H1 (cell line): ENCODE data around the gene EVA1C. TPM values are rescaled to one million over a fixed set of nuclear protein-coding genes. Genes with fewer than 3 reads are reported as not detected.

Experiments
- CTCF ChIA-PET: fragments of 300-600 bp; sonication (Branson Sonifier 250); formaldehyde crosslinking; loops from one replicate; lab custom pipeline; 2021; ENCODE audit not compliant: partially characterized antibody; lab: Charles Lee
- POLR2A ChIA-PET: fragments of 300-600 bp; sonication (Branson Sonifier 250); formaldehyde crosslinking; loops from one replicate; lab custom pipeline; 2021; ENCODE audit warnings: inconsistent platforms; ENCODE audit not compliant: partially characterized antibody; lab: Charles Lee
- DNase-seq, 2 experiments: peaks; one replicate each; pipeline versions ENCODE4 v3.0.0 to v3.0.0-alpha.2; 2010 to 2022; ENCODE audit warnings: low spot score in 2 of 2, low read depth in 1 of 2, mixed read lengths in 1 of 2
- FAIRE-seq: peaks from 2 replicates; lab custom pipeline; 2011; peaks lifted over from hg19 to GRCh38; lab: Jason Lieb, UNC
- H2AFZ ChIP-seq: 2 replicates; pipeline ENCODE4 v1.8.1; 2012; ENCODE audit warnings: low read length, inconsistent platforms
- H2AK5ac ChIP-seq: 2 replicates; pipeline ENCODE4 v1.6.1; 2013; ENCODE audit warnings: low read depth, low read length
- H2BK120ac ChIP-seq: replicated peaks from 2 replicates; pipeline ENCODE3; 2013; ENCODE audit warnings: low read depth, low read length, inconsistent platforms
- H2BK12ac ChIP-seq: 2 replicates; pipeline ENCODE4 v1.6.1; 2013; ENCODE audit warnings: low read depth, low read length
- H2BK15ac ChIP-seq: 2 replicates; pipeline ENCODE4 v1.6.1; 2013; ENCODE audit warnings: low read length
- H2BK20ac ChIP-seq: 2 replicates; pipeline ENCODE4 v1.6.1; 2013; ENCODE audit warnings: low read length
- H2BK5ac ChIP-seq: 2 replicates; pipeline ENCODE4 v1.6.1; 2013; ENCODE audit warnings: low read depth, low read length
- H3K14ac ChIP-seq: 2 replicates; pipeline ENCODE4 v1.6.1; 2013; ENCODE audit warnings: inconsistent platforms; ENCODE audit not compliant: insufficient read length
- H3K18ac ChIP-seq: 2 replicates; pipeline ENCODE4 v1.6.1; 2013; ENCODE audit warnings: low read length; ENCODE audit errors: extremely low read depth
- H3K23ac ChIP-seq: 2 replicates; pipeline ENCODE4 v1.6.1; 2013; ENCODE audit warnings: inconsistent platforms; ENCODE audit not compliant: insufficient read length
- H3K23me2 ChIP-seq: 2 replicates; pipeline ENCODE4 v1.6.1; 2013; ENCODE audit warnings: low read depth, low read length
- H3K27ac ChIP-seq: 2 replicates; pipeline ENCODE4 v1.6.1; 2011; ENCODE audit warnings: low read depth, low read length, inconsistent platforms
- H3K27me3 ChIP-seq, 4 experiments: replicated peaks in 1 of 4; 1 replicate in 1 of 4; 2 replicates in 3 of 4; pipeline versions ENCODE4 v1.6.1 to v1.8.1; 2011 to 2013; ENCODE audit warnings: low read length in 3 of 4, mild to moderate bottlenecking in 3 of 4, inconsistent platforms in 2 of 4, mixed read lengths in 2 of 4, moderate library complexity in 1 of 4; ENCODE audit not compliant: control insufficient read depth in 3 of 4, insufficient read depth in 3 of 4; ENCODE audit errors: extremely low read depth in 1 of 4
- H3K36me3 ChIP-seq, 4 experiments: 2 replicates each; pipeline versions ENCODE4 v1.6.1 to v1.8.1; 2011 to 2013; ENCODE audit warnings: mild to moderate bottlenecking in 4 of 4, low read length in 3 of 4, moderate library complexity in 2 of 4, control low read depth in 1 of 4, inconsistent platforms in 1 of 4; ENCODE audit not compliant: insufficient read depth in 4 of 4, control insufficient read depth in 2 of 4
- H3K4ac ChIP-seq: replicated peaks from 2 replicates; pipeline ENCODE3; 2013; ENCODE audit warnings: low read length, low read depth, mixed read lengths, inconsistent platforms; ENCODE audit not compliant: insufficient read length
- H3K4me1 ChIP-seq, 4 experiments: replicated peaks in 1 of 4; 1 replicate in 1 of 4; 2 replicates in 3 of 4; pipeline versions ENCODE4 v1.6.1 to v1.8.1; 2011 to 2013; ENCODE audit warnings: low read length in 3 of 4, inconsistent platforms in 2 of 4, mixed read lengths in 1 of 4; ENCODE audit not compliant: insufficient read depth in 4 of 4, control insufficient read depth in 3 of 4
- H3K4me2 ChIP-seq, 2 experiments: 2 replicates each; pipeline versions ENCODE4 v1.6.1 to v1.8.1; 2011 to 2013; ENCODE audit warnings: low read depth in 2 of 2, low read length in 2 of 2, control low read depth in 1 of 2, inconsistent platforms in 1 of 2, mild to moderate bottlenecking in 1 of 2; ENCODE audit not compliant: insufficient read depth in 1 of 2
- H3K4me3 ChIP-seq, 4 experiments: fragments of 200-600, 300-600 bp in 1 of 4; sonication (generic), shearing (Covaris generic), sonication (Bioruptor Twin) in 1 of 4; 2 replicates each; pipeline versions ENCODE4 v1.5.1 to v1.8.1; 2011 to 2016; ENCODE audit warnings: low read length in 4 of 4, low read depth in 3 of 4, control low read depth in 2 of 4, inconsistent platforms in 2 of 4, mild to moderate bottlenecking in 2 of 4, mixed read lengths in 1 of 4, moderate library complexity in 1 of 4; ENCODE audit not compliant: insufficient read depth in 2 of 4; ENCODE audit errors: extremely low read depth in 1 of 4
- H3K56ac ChIP-seq: replicated peaks from 2 replicates; pipeline ENCODE3; 2013; ENCODE audit warnings: low read depth, mild to moderate bottlenecking, mixed read lengths, low read length, inconsistent platforms; ENCODE audit not compliant: insufficient read length
- H3K79me1 ChIP-seq: 2 replicates; pipeline ENCODE4 v1.6.1; 2013; ENCODE audit warnings: low read depth, low read length, control low read depth
- H3K79me2 ChIP-seq, 2 experiments: 2 replicates each; pipeline versions ENCODE4 v1.6.1 to v1.8.1; 2012 to 2013; ENCODE audit warnings: low read length in 2 of 2, mild to moderate bottlenecking in 2 of 2, inconsistent platforms in 1 of 2; ENCODE audit not compliant: insufficient read depth in 2 of 2, control insufficient read depth in 1 of 2
- H3K9ac ChIP-seq, 4 experiments: replicated peaks in 1 of 4; 1 replicate in 1 of 4; 2 replicates in 3 of 4; pipeline versions ENCODE4 v1.6.1 to v1.8.1; 2011 to 2013; ENCODE audit warnings: low read depth in 3 of 4, low read length in 3 of 4, control low read depth in 2 of 4, mild to moderate bottlenecking in 2 of 4, moderate library complexity in 2 of 4, inconsistent platforms in 1 of 4; ENCODE audit errors: extremely low read depth in 1 of 4
- H3K9me3 ChIP-seq, 2 experiments: 2 replicates each; pipeline versions ENCODE4 v1.6.1 to v1.8.1; 2012 to 2013; ENCODE audit warnings: mild to moderate bottlenecking in 2 of 2, moderate library complexity in 2 of 2, control low read depth in 1 of 2, inconsistent platforms in 1 of 2, low read depth in 1 of 2, low read length in 1 of 2, mixed read lengths in 1 of 2; ENCODE audit not compliant: insufficient read depth in 2 of 2
- H4K20me1 ChIP-seq, 2 experiments: replicated peaks in 1 of 2; 2 replicates each; pipeline versions ENCODE3 to v1.8.1; 2011 to 2013; ENCODE audit warnings: inconsistent platforms in 2 of 2, low read length in 2 of 2, mild to moderate bottlenecking in 1 of 2; ENCODE audit not compliant: insufficient read depth in 2 of 2, control insufficient read depth in 1 of 2
- H4K5ac ChIP-seq: 2 replicates; pipeline ENCODE4 v1.6.1; 2013; ENCODE audit warnings: low read length, low read depth, mixed read lengths, inconsistent platforms; ENCODE audit not compliant: insufficient read length
- H4K8ac ChIP-seq: 2 replicates; pipeline ENCODE4 v1.8.0; 2013; ENCODE audit warnings: mild to moderate bottlenecking, moderate library complexity, low read length, inconsistent platforms; ENCODE audit not compliant: insufficient read depth; ENCODE audit errors: extremely low read depth
- H4K91ac ChIP-seq: replicated peaks from 2 replicates; pipeline ENCODE3; 2013; ENCODE audit warnings: low read length, mixed read lengths, inconsistent platforms; ENCODE audit not compliant: insufficient read length
- BCL11A ChIP-seq, 2 experiments: IDR thresholded peaks; one replicate each; pipeline ENCODE4 v1.6.1; 2011; ENCODE audit warnings: low read depth in 2 of 2, low read length in 2 of 2, mild to moderate bottlenecking in 2 of 2
- NANOG ChIP-seq: IDR thresholded peaks from 2 replicates; pipeline ENCODE4 v1.6.1; 2011; ENCODE audit warnings: low read length, low read depth, mild to moderate bottlenecking, inconsistent platforms; ENCODE audit not compliant: insufficient read depth, poor library complexity, severe bottlenecking
- SIX5 ChIP-seq: IDR thresholded peaks from 2 replicates; pipeline ENCODE4 v1.6.1; 2011; ENCODE audit warnings: mild to moderate bottlenecking, low read depth, low read length
- WGBS, 2 experiments: shearing (Covaris generic) in 1 of 2; methylation state at CpG; one replicate each; pipeline versions ENCODE4 v1.1.6 to v1.1.7; 2013 to 2015; ENCODE audit warnings: low lambda C conversion rate in 2 of 2, mixed read lengths in 2 of 2, inconsistent platforms in 1 of 2, low coverage in 1 of 2, missing lambda C conversion rate in 1 of 2; ENCODE audit not compliant: insufficient replicate concordance in 2 of 2, insufficient coverage in 1 of 2, insufficient read length in 1 of 2; ENCODE audit errors: extremely low coverage in 1 of 2, missing lambda C conversion rate in 1 of 2; 5-methylcytosine and 5-hydroxymethylcytosine counted together
- polyA plus RNA-seq, 7 experiments: library from polyadenylated mRNA; depleted of rRNA in 3 of 7; stranded (reverse) in 5 of 7; unstranded in 2 of 7; fragments of >200 nt in 5 of 7; fragments of 200-250 nt in 2 of 7; gene quantifications; 1 replicate in 5 of 7; 2 replicates in 1 of 7; 4 replicates in 1 of 7; pipeline versions ENCODE4 v1.2.1 to v1.2.3, GENCODE V29; 2011 to 2013; ENCODE audit warnings: missing spikeins in 2 of 7, mixed read lengths in 2 of 7
- total RNA-seq: library from RNA; stranded (reverse); fragmentation: NEBNext Ultra II Directional; extraction: Animal tissue kit (Norgen Biotek cat#: 25700); gene quantifications from 2 replicates; pipeline ENCODE4 v1.2.1, GENCODE V29; 2021
- TF ChIP-seq, protein P1 (sequence below): IDR thresholded peaks from 2 replicates; pipeline ENCODE4 v1.6.1; 2011; ENCODE audit warnings: low read length, improper control_type of control experiment

Gene EVA1C
- total and polyA plus RNA-seq, 2 of the 8 experiments (the other 6 are each of a cell fraction or from before 2014, with no cell fraction given), result 2.6 to 3.6 TPM

DNA sequence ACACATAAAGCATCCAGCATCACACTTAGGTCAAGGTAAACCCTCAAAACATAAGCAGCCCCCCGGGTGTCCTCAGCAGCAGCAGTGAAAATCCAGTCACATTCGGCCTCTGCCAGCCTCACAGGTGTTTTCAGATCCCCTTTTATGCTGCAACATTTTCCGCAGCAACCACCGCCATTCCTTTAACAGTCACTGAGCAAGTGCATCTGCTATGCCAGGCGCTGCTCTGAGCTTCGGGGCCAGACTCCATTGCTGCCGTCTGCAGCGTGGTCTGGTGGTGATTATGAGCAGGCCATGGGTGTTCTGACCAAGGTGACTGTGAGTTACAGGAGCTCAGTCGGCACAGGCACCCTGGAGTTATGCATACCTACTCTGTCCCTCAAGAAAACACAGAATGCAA lies 24.2 kb upstream of the EVA1C start:
- no peak overlapping the region for H4K5ac ChIP-seq
- WGBS, 2 experiments, result 92% methylated on average over 9 of the region's 9 CpGs; no CpG with 5 or more reads in 1 of the 2 experiments
- H3K14ac ChIP-seq, result no peak overlapping the region
- no peak overlapping the region for H2AFZ ChIP-seq
- no peak overlapping the region; a peak in 1 of 4 replicates for H3K4me2 ChIP-seq
- CTCF ChIA-PET, result interaction anchor here (0.7 to 0.8 kb wide), 2 partner anchors 13 to 540 kb away, joined by 3 read pairs; no protein-coding TSS in a partner anchor
- H3K79me2 ChIP-seq, result peaks cover 30 to 62% of the 10 kb centered on the region in 2 experiments
- no peak overlapping the region for H3K4me3 ChIP-seq
- FAIRE-seq (no peak), DNase-seq (no peak)
- no peaks in the 10 kb centered on the region for H3K27me3 ChIP-seq
- no peak overlapping the region for H3K23ac ChIP-seq
- H3K4ac ChIP-seq, result no peak overlapping the region
- H3K36me3 ChIP-seq, result peaks cover 6 to 18% (median 12%) of the 10 kb centered on the region in 4 experiments; a peak in 7 of 8 replicates
- H4K8ac ChIP-seq, result no peak overlapping the region; the same call in 1 of the 2 replicates
- no peak overlapping the region for H3K18ac ChIP-seq
- H2AK5ac ChIP-seq, result no peak overlapping the region
- peaks cover 22% of the 10 kb centered on the region for H3K79me1 ChIP-seq
- H3K9ac ChIP-seq, result no peak overlapping the region
- H4K91ac ChIP-seq, result no peak overlapping the region
- no peak overlapping the region for H2BK20ac ChIP-seq
- H2BK5ac ChIP-seq, result no peak overlapping the region
- H2BK120ac ChIP-seq, result no peak overlapping the region
- H3K23me2 ChIP-seq, result 0 out of 2 replicates have a peak, but pooled peaks cover 3% of the 10 kb centered on the region
- H2BK15ac ChIP-seq, result no peak overlapping the region
- peaks cover under 1 to 4% of the 10 kb centered on the region in 2 experiments; a peak in 2 of 4 replicates for H3K9me3 ChIP-seq
- H2BK12ac ChIP-seq, result no peak overlapping the region
- H4K20me1 ChIP-seq, result peaks cover 17 to 24% of the 10 kb centered on the region in 2 experiments
- POLR2A ChIA-PET, result no interaction called here
- H3K4me1 ChIP-seq, result peaks cover 0 to 6% (median 5%) of the 10 kb centered on the region in 4 experiments
- no peak overlapping the region for H3K27ac ChIP-seq
- H3K56ac ChIP-seq, result no peak overlapping the region
- TF ChIP-seq, protein P1, sequence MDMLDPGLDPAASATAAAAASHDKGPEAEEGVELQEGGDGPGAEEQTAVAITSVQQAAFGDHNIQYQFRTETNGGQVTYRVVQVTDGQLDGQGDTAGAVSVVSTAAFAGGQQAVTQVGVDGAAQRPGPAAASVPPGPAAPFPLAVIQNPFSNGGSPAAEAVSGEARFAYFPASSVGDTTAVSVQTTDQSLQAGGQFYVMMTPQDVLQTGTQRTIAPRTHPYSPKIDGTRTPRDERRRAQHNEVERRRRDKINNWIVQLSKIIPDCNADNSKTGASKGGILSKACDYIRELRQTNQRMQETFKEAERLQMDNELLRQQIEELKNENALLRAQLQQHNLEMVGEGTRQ, result no peak
- TF ChIP-seq SIX5 (no peak), BCL11A (IDR thresholded peaks at IDR 0.05; ENCODE audit: low read depth in 2 of 2, low read length in 2 of 2) (no peak), NANOG (no peak)
